ENCODE data around the gene KIRREL3. TPM values are rescaled to one million over a fixed set of nuclear protein-coding genes. Genes with fewer than 3 reads are reported as not detected.

Gene KIRREL3
- total and polyA plus RNA-seq, 2 of the 4 experiments (the other 2 are of a cell fraction): 10.9 to 15.9 TPM

DNA sequence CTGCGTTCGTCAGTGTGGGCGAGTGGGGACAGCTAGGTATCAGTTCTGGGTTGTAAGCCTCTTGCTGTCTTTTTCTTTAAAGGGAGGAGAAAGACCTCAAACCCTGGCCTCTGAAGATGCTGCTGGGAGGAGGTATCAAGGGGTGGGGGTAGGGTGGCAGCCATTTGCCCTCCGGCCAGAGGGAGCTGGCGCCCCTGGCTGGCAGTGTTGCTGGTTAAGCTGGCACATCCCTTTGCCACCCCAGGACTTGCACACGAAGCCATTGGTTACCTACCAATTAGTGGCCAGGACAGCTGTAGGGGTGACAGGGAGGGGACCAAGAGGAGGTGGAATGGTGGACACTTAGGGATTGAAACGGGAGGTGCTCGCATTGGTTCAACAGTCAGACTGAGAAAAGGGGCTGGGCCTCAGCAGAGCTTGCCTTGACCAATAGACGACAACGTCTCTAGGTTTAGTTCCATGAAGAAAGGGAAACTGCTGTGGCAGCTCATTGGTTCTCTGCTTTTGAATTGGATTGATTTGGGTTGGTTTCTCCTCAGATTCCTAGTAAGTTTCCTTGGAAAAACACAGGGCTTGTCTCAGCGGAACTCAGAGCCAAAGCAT lies 567.2 kb downstream of the KIRREL3 start:
- Histone ChIP-seq H3K18ac (ENCODE audit: low read depth, low read length) (no peak overlapping the region), H4K8ac (ENCODE audit: low read depth in 2 of 2, low read length in 2 of 2) (no peak overlapping the region), H3K9ac (ENCODE audit: low read depth, low read length) (no peak overlapping the region), H2AFZ (replicated peaks; ENCODE audit: low read length, poor library complexity) (no peak overlapping the region), H2BK20ac (ENCODE audit: low read depth, low read length) (no peak overlapping the region), H3K9me3 (ENCODE audit: control insufficient read depth, insufficient read depth, low read length) (no peaks in the 10 kb centered on the region), H3K56ac (ENCODE audit: extremely low read depth, insufficient read depth, low read length) (no peak overlapping the region), H3K14ac (replicated peaks; ENCODE audit: low read depth, low read length) (no peak overlapping the region), H2AK9ac (replicated peaks; ENCODE audit: low read depth, low read length, poor library complexity) (peak overlapping the region; percentile 11), H4K91ac (ENCODE audit: insufficient read depth, low read depth, low read length) (no peak overlapping the region), H2BK5ac (ENCODE audit: low read depth, low read length, poor library complexity, severe bottlenecking) (no peak overlapping the region), H3K4ac (ENCODE audit: low read depth, low read length) (0 out of 2 replicates have a peak overlapping the region, but pooled peaks have one; percentile 25), H2BK120ac (ENCODE audit: low read depth, low read length) (no peak overlapping the region), H4K5ac (ENCODE audit: low read depth, low read length) (no peak overlapping the region), H3K4me2 (ENCODE audit: low read depth, low read length) (no peak overlapping the region), H2AK5ac (ENCODE audit: low read depth, low read length) (no peak overlapping the region), H3K9me1 (ENCODE audit: insufficient read depth, low read length) (peaks cover 23% of the 10 kb centered on the region), H3K23ac (ENCODE audit: low read depth, low read length) (no peak overlapping the region; the same call in 1 of the 2 replicates), H4K20me1 (ENCODE audit: insufficient read depth, low read length) (no peaks in the 10 kb centered on the region), H3K79me1 (ENCODE audit: low read depth in 1 of 2, low read length in 2 of 2) (no peaks in the 10 kb centered on the region), H3K27ac (ENCODE audit: insufficient read depth, low read length) (no peak overlapping the region), H2BK15ac (ENCODE audit: low read depth, low read length) (no peak overlapping the region), H3K27me3 (ENCODE audit: control insufficient read depth, insufficient read depth, low read length) (no peaks in the 10 kb centered on the region), H3K4me1 (ENCODE audit: control insufficient read depth, insufficient read depth, low read length) (peaks cover 12% of the 10 kb centered on the region), H3K4me3 (ENCODE audit: insufficient read depth, low read depth, low read length) (no peak overlapping the region), H3K36me3 (ENCODE audit: control insufficient read depth, insufficient read depth, low read length) (no peaks in the 10 kb centered on the region)
- WGBS, 2 experiments (ENCODE audit: extremely low coverage in 2 of 2, insufficient read length in 1 of 2): 92% methylated on average over 3 of the region's 11 CpGs; no CpG with 5 or more reads in 1 of the 2 experiments
- CTCF ChIA-PET: no interaction called here
- dilution Hi-C loops (cut with HindIII; ENCODE audit: low sequenced_read_pairs, unreplicated experiment) (no loop called here), intact Hi-C loops (cut with micrococcal nuclease) (no loop called here), in situ Hi-C loops (cut with MboI; ENCODE audit: low sequenced_read_pairs) (loop anchor here (25.0 kb wide), 2 partner anchors 554 to 1604 kb away; no protein-coding TSS in a partner anchor)
- TF ChIP-seq SMC3 (IDR thresholded peaks at IDR 0.05; ENCODE audit: low read depth, low read length): no peak
- no peak for TF ChIP-seq RFX5 (IDR thresholded peaks at IDR 0.05; ENCODE audit: low read depth, low read length)
- no peak for TF ChIP-seq MAZ (IDR thresholded peaks at IDR 0.05; ENCODE audit: borderline replicate concordance, low read depth, low read length)
- TF ChIP-seq RAD21 (IDR thresholded peaks at IDR 0.05; ENCODE audit: low read length): no peak
- no peak for TF ChIP-seq ELK1 (IDR thresholded peaks at IDR 0.05; ENCODE audit: borderline replicate concordance, low read depth, low read length)
- TF ChIP-seq CTCF (conservative IDR thresholded peaks at IDR 0.05; ENCODE audit: low read depth, low read length): no peak
- no peak for TF ChIP-seq RCOR1 (IDR thresholded peaks at IDR 0.05; ENCODE audit: insufficient replicate concordance, low read length)
- TF ChIP-seq CHD1 (IDR thresholded peaks at IDR 0.05; ENCODE audit: low read depth, low read length): no peak
- TF ChIP-seq FOS (IDR thresholded peaks at IDR 0.05; ENCODE audit: low read depth, low read length): no peak
- TF ChIP-seq USF2 (IDR thresholded peaks at IDR 0.05; ENCODE audit: low read depth, low read length): no peak
- no peak for TF ChIP-seq POLR2A (IDR thresholded peaks at IDR 0.05; ENCODE audit: low read depth, low read length)
- TF ChIP-seq MXI1 (IDR thresholded peaks at IDR 0.05; ENCODE audit: borderline replicate concordance, low read depth, low read length): no peak
- no peak for TF ChIP-seq CEBPB (IDR thresholded peaks at IDR 0.05; ENCODE audit: low read depth, low read length)
- ATAC-seq (ENCODE audit: low read depth): no peak
- no peak for DNase-seq
- POLR2A ChIA-PET (ENCODE audit: unreplicated experiment): interaction anchor here (1.0 kb wide), 1 partner anchor 114 kb away, joined by 3 read pairs; no protein-coding TSS in a partner anchor
- no TSS peak for BruUV-seq (replicated peaks)

Measured in IMR-90 (cell line).